NCI-H2081 (cell line): ENCODE measurements around the gene IFNGR2.
"Not testable (repeated sequence)": the region's sequence is repeated elsewhere in the genome, so short reads cannot be mapped to it uniquely, and the experiment has no call there.

Experiments
- DNase-seq, 2 experiments: peaks; one replicate each; lab custom pipeline; 2025; lab: John Stamatoyannopoulos, UW

The IFNGR2 gene

GRCh38 chr21:33377221-33377920 is 25.8 kb upstream of the IFNGR2 start:
- no peak for DNase-seq

DNA sequence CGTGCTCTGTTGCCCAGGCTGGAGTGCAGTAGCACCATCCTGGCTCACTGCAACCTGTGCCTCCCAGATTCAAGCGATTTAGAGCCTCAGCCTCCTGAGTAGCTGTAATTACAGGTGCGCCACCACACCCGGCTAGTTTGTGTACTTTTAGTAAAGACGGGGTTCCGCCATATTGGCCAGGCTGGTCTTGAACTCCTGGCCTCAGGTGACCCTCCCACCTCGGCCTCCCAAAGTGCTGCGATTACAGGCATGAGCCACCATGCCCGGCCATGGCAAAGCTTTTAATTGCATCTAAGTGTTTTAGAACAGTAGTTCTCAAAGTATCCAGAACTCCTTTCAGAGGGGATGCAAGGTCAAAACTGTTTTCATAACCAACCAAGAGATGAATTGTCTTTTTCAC is 25.1 kb upstream of the IFNGR2 start:
- DNase-seq, result no peak

GRCh38 chr21:33379934-33380333 is 23.3 kb upstream of the IFNGR2 start:
- not testable (repeated sequence) for DNase-seq

GRCh38 chr21:33380483-33380998 is 22.7 kb upstream of the IFNGR2 start:
- DNase-seq, result no peak

- DNase-seq, result not testable (repeated sequence)
These were observed 21.8 kb upstream of the IFNGR2 start for GRCh38 chr21:33381381-33381780.

GRCh38 chr21:33383056-33383888 is 19.9 kb upstream of the IFNGR2 start:
- DNase-seq, result no peak

DNA sequence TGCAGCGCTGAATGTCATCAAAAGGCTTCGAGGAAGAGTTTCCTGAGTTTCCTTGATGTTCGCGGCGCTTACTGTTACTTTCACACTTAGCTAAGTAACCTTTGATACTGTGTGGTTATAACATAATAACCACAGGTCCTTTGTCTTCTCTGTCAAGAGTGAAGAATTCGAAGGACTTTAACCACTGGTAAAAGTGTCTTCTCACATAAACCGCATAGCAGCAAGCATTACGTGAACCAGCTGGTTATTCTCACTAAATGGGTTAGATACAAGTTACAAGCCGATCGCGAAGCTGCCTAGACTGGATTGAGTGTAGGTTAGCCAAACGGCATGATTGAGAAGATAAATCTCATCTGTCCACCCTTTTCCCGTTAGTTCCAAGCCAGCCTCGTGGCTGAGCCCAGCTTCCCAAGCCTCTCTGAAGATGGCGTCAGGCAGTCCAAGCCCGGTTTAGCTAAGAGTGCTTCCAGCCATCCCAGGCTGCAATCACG is 18.3 kb upstream of the IFNGR2 start:
- no peak for DNase-seq

DNA sequence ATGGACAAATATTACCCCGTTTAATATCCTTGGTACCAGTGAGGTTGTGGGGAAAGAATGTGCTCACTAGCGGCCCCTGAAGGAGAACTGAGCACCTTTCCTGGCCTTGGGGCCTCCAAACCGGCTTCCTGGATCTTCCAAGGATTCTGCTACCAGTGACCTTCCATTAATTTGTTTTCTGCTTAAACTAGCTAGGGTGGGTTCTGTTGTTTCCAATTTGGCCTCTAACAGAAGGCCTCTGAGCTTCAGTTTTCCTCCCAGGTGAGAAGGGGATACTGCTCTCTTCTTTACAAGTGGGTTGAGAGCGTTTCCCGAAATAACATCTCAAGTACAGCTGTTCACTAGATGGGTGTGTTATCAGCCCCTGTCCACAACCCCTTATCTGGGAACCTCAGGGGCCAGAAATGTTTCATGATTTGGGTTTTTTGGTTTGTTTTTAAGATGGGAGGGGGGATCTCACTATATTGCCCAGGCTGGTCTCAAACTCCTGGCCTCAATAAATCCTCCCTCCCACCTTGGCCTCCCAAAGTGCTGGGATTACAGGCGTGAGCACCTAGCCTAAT is 16.9 kb upstream of the IFNGR2 start:
- DNase-seq, result no peak

GRCh38 chr21:33387294-33387693 is 15.9 kb upstream of the IFNGR2 start:
- DNase-seq, result no peak

DNA sequence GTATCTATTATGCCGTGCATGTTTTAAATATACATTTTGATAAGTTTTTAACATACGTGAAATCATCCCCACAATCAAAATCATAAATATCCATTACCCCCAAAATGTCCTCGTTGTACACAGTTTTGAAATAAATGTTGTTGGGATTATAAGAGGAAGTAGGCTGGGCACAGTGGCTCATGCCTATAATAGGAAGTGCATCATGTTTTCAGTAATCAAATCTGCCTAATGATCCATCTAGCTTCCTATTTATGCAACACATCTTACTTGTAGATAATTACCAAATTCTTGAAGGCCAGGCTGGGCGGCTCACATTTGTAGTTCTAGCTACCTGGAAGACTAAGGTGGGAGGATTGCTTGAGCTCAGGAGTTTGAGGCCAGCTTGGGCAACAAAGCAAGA is 15.0 kb upstream of the IFNGR2 start:
- no peak for DNase-seq

DNA sequence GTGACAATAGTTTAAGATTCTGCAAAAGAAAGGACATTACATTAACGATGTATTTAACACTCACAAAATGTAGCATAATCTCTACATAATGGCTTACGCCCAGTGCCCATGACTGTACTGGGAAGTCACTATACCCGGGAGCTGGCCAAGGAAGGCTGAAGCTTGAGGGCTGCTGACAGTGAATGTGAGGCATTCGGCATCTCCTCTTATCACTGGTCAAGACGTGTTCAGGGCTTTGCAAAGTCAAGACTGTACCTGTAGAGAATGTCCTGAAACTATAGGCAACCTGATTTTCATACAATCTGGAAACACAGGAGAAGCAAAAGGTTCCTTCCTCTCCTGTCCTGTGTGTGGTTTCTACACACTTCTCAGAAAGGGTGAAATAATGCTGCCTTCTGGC is 12.7 kb upstream of the IFNGR2 start:
- no peak for DNase-seq

GRCh38 chr21:33391656-33392055 is 11.6 kb upstream of the IFNGR2 start:
- DNase-seq, result no peak

DNA sequence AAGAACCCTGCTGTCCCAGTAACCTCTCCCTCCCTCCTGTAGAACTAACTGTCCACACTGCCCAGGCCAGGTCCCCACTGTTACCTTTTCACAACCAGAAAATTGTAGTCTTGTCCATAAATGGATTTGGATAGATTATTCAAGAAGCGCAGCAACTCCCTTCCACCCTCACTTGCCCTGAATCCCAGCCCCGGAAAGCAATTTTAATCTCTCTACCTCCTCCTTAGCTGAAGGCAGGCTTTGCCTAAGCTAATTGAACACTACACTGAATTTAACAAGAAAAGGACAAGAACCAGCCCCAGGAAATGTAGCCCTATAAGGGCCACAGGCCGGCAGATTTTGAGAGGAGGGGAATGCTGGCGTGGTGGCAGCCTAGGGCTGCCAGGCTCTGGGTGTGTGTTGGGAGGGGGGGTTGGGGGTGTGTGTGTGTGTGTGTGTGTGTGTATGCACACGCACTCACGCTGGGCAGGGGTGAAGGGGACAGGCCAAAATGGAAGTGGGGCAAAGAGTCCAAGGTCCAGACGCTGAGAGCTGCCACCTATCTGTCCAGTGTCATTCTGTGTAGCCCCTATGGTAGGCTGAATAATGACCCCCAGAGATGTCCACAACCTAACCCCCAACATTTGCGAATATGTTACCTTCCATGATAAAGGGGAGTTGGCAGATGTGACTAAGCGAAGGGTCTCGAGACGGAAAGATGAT is 10.8 kb upstream of the IFNGR2 start:
- no peak for DNase-seq

GRCh38 chr21:33393348-33393747 is 9.9 kb upstream of the IFNGR2 start:
- no peak for DNase-seq

- DNase-seq, result no peak
These were observed 9.0 kb upstream of the IFNGR2 start for GRCh38 chr21:33394260-33394659.

DNA sequence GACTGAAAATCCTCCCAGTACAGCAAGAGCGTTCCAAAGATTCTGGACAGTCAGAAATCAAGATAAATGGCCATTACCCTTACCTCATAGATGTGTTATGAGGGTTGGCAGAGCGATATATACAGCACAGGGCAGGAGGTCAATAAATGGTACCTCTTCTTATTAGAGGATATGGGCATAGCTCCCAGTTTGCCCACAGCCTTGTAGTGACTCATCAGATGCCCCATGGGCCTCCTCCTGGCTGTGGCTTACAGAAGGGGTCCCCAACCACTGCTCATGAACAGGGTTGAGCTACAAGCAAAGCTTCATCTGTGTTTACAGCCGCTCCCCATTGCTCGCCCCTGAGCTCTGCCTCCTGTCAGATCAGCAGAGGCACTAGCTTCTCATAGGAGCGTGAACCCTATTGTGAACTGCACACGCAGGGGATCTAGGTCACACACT is 7.3 kb upstream of the IFNGR2 start:
- no peak for DNase-seq

DNA sequence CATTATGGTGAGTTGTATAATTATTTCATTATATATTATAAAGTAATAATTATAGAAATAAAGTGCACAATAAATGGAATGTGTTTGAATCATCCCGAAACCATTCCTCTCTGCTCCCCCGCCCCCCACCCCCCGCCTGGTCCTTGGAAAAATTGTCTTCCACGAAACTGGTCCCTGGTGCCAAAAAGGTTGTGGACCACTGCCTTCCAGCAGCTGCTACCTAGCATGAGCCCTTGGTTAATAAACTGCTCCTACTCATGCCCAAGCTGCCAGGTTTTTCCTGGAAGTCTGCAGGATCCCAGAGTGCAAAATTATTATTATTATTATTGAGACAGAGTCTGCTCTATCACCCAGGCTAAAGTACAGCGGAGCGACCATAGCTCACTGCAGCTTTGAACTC is 6.8 kb upstream of the IFNGR2 start:
- no peak for DNase-seq

DNA sequence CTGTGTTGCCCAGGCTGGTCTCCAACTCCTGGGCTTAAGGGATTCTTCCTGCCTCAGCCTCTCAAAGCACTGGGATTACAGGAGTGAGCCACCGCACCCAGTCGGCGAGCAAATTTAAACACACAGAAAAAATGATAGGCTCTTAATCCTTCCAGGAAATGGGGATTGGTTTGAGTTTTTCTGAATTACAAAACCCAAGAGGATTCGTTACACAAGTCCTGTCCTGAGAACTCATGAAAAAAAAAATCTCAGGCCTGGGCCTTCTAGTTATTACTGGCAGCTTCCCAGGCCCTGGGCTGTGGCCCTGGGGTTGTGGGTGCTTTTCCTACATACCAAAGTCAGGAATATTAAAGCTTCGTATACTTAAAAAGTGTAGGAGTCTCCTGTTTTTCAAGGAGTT is 6.3 kb upstream of the IFNGR2 start:
- no peak for DNase-seq

DNA sequence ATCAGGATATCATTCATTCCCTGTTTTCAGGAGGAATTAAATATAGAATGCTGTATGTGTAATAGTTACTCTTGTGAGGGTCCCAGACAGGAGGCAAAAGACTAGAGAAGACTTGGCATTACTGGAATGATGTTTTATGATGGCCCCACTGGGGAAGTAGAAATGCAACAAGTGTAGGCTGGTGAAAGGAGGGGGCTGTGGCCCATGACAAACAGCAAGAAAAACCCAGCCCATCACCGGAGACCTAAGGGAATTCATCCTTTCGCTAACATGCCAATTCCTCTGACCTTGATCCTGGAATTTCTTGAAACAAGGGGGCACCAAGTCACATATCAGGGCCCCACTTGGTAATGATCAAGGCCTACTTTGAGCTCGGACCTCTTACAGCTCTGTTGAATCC is 5.5 kb upstream of the IFNGR2 start:
- DNase-seq, result no peak

DNA sequence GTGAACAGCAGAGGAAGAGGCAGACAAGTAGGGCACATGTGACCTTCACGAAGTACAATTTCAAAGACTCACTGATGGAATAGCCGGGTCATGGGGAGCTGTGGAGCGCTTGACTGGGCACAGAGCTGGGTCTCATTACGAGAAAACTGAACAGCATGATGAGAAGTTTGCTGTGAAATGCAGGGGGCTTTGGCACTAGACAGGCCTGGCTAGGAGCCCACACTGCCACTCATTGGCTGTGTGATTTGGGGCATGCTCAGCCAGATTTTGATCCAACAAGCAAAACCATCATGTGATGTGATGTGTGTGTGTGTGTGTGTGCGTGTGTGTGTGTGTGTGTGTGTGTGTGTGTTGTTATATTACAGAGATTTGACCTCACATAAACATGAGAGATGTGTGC is 4.9 kb upstream of the IFNGR2 start:
- no peak for DNase-seq

- no peak for DNase-seq
These were observed 1.6 kb upstream of the IFNGR2 start for GRCh38 chr21:33401630-33401992.
